Gastrocnemius medialis (tissue), 4 donors: ENCODE data around the gene TSC2. TPM values are rescaled to one million over a fixed set of nuclear protein-coding genes. Genes with fewer than 3 reads are reported as not detected.

ENCODE experiments used
- ATAC-seq, 2 donors: fragments of 150-250 bp; one replicate each; pipeline ENCODE4 v1.9.1; 2016
- DNase-seq, 2 donors: peaks; one replicate each; pipeline ENCODE4 v3.0.0-alpha.2; 2019
- H3K27ac ChIP-seq, 4 donors: fragments of 200-600 bp; sonication (generic); 1 replicate in 1 of 4; 2 replicates in 3 of 4; pipeline ENCODE4 v1.5.1; 2016 to 2018; ENCODE audit warnings: mild to moderate bottlenecking in 2 of 4, moderate library complexity in 1 of 4
- H3K27me3 ChIP-seq, 3 donors: fragments of 200-600 bp; sonication (generic) in 2 of 3; 1 replicate in 1 of 3; 2 replicates in 2 of 3; pipeline versions ENCODE4 v1.5.1 to v1.6.0; 2016 to 2019; ENCODE audit warnings: mild to moderate bottlenecking in 1 of 3, moderate library complexity in 1 of 3
- H3K36me3 ChIP-seq, 2 donors: fragments of 200-600 bp; sonication (generic) in 1 of 2; one replicate each; pipeline ENCODE4 v1.5.1; 2017 to 2018
- H3K4me1 ChIP-seq, 2 donors: fragments of 200-600 bp; sonication (generic) in 1 of 2; one replicate each; pipeline ENCODE4 v1.5.1; 2016 to 2017; ENCODE audit warnings: mild to moderate bottlenecking in 2 of 2
- H3K4me3 ChIP-seq, 4 donors: fragments of 200-600 bp; sonication (generic) in 3 of 4; 1 replicate in 1 of 4; 2 replicates in 3 of 4; pipeline ENCODE4 v1.5.1; 2016 to 2019; ENCODE audit warnings: mild to moderate bottlenecking in 2 of 4
- H3K9me3 ChIP-seq, 3 donors: fragments of 200-600 bp; sonication (generic) in 2 of 3; 1 replicate in 1 of 3; 2 replicates in 2 of 3; pipeline ENCODE4 v1.5.1; 2016 to 2019
- POLR2A ChIP-seq, 2 donors: fragments of 450-650 bp; IDR thresholded peaks; one replicate each; pipeline ENCODE4 v1.6.1; 2017; ENCODE audit warnings: antibody characterized with exemption in 2 of 2, mild to moderate bottlenecking in 2 of 2, moderate library complexity in 2 of 2
- in situ Hi-C, 4 donors: fragments of 200-750 bp; cut with MboI; loops; one replicate each; pipeline versions ENCODE4 v1.15.0 to v1.8.0; 2017; ENCODE audit warnings: low sequenced_read_pairs in 4 of 4
- intact Hi-C: fragments of 100-400 bp; cut with DNase I; formaldehyde crosslinking; loops from one replicate; pipeline ENCODE4 v1.15.1; 2023; ENCODE audit warnings: low total_unique reads
- total RNA-seq, 4 donors: library from RNA; depleted of rRNA; stranded (reverse); fragments of >200 nt; gene quantifications; one replicate each; pipeline versions ENCODE4 v1.1.0 to v1.2.3, GENCODE V29; 2016
- TF ChIP-seq, protein P1 (sequence below), 5 experiments: fragments of 450-650 bp in 3 of 5; fragments of 200-600 bp in 2 of 5; sonication (generic) in 2 of 5; IDR thresholded peaks in 4 of 5; conservative IDR thresholded peaks in 1 of 5; 1 replicate in 4 of 5; 2 replicates in 1 of 5; pipeline ENCODE4 v1.5.1; 2016 to 2019; ENCODE audit warnings: antibody characterized with exemption in 5 of 5, mild to moderate bottlenecking in 3 of 5, moderate library complexity in 3 of 5

TSC2 gene
- total RNA-seq, 4 donors from 2014 or later = 44.5 to 62.7 (median 53.8) TPM

GRCh38 chr16:2082171-2082982 lies 34.6 kb downstream of the TSC2 start:
- H3K4me3 ChIP-seq = no peak overlapping the region
- intact Hi-C loops = no loop called here
- in situ Hi-C loops = no loop called here

DNA sequence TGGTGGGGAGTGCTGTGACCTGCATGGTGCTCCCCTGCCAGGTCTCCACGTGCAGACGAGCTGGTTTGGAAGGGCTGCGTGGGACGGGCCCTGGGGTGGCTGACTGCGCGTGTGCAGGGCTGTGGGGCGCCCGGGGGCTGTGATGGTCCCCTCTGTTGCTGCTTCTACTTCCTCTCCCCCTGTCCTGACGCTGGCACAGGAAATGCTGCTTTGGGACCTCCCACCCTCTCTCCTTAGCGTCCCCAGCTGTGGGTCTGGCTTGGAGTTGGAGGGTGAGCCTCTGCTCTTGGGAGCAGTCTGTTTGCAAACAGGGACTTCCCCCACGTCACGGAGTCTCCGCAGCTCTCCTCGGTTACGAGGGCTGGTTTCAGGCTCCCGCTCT lies 35.2 kb downstream of the TSC2 start:
- no peak overlapping the region for H3K27ac ChIP-seq

More at GRCh38 chr16:2082171-2082982, 34.6 kb downstream of the TSC2 start:
- no peak for TF ChIP-seq POLR2A (IDR thresholded peaks at IDR 0.05)
- TF ChIP-seq, protein P1, sequence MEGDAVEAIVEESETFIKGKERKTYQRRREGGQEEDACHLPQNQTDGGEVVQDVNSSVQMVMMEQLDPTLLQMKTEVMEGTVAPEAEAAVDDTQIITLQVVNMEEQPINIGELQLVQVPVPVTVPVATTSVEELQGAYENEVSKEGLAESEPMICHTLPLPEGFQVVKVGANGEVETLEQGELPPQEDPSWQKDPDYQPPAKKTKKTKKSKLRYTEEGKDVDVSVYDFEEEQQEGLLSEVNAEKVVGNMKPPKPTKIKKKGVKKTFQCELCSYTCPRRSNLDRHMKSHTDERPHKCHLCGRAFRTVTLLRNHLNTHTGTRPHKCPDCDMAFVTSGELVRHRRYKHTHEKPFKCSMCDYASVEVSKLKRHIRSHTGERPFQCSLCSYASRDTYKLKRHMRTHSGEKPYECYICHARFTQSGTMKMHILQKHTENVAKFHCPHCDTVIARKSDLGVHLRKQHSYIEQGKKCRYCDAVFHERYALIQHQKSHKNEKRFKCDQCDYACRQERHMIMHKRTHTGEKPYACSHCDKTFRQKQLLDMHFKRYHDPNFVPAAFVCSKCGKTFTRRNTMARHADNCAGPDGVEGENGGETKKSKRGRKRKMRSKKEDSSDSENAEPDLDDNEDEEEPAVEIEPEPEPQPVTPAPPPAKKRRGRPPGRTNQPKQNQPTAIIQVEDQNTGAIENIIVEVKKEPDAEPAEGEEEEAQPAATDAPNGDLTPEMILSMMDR (IDR thresholded peaks at IDR 0.05 in 4 of 5, conservative IDR thresholded peaks at IDR 0.05 in 1 of 5) = no peak
- Histone ChIP-seq H3K36me3 (peaks cover 0 to 81% of the 10 kb centered on the region in 2 donors), H3K9me3 (no peaks in the 10 kb centered on the region), H3K4me1 (no peaks in the 10 kb centered on the region), H3K27ac (no peak overlapping the region), H3K27me3 (no peaks in the 10 kb centered on the region)
- DNase-seq (no peak), ATAC-seq (peak in 1 of 2 donors; percentile 15)

GRCh38 chr16:2083409-2083808 lies 35.6 kb downstream of the TSC2 start:
- Histone ChIP-seq H3K27me3 (no peaks in the 10 kb centered on the region), H3K4me1 (no peaks in the 10 kb centered on the region), H3K9me3 (no peaks in the 10 kb centered on the region), H3K36me3 (peaks cover 0 to 83% of the 10 kb centered on the region in 2 donors), H3K27ac (no peak overlapping the region), H3K4me3 (no peak overlapping the region)
- no peak for ATAC-seq
- in situ Hi-C loops = no loop called here
- intact Hi-C loops = no loop called here
- no peak for DNase-seq
- TF ChIP-seq POLR2A (IDR thresholded peaks at IDR 0.05) = no peak
- TF ChIP-seq, protein P1 (IDR thresholded peaks at IDR 0.05 in 4 of 5, conservative IDR thresholded peaks at IDR 0.05 in 1 of 5) = no peak

More for the DNA sequence above, 35.2 kb downstream of the TSC2 start:
- no peak for TF ChIP-seq POLR2A (IDR thresholded peaks at IDR 0.05)
- TF ChIP-seq, protein P1 (IDR thresholded peaks at IDR 0.05 in 4 of 5, conservative IDR thresholded peaks at IDR 0.05 in 1 of 5) = no peak
- Histone ChIP-seq H3K9me3 (no peaks in the 10 kb centered on the region), H3K4me3 (no peak overlapping the region), H3K4me1 (no peaks in the 10 kb centered on the region), H3K27me3 (no peaks in the 10 kb centered on the region), H3K36me3 (peaks cover 0 to 81% of the 10 kb centered on the region in 2 donors)
- intact Hi-C loops (no loop called here), in situ Hi-C loops (no loop called here)
- no peak for ATAC-seq
- no peak for DNase-seq

GRCh38 chr16:2083876-2084780 lies 36.3 kb downstream of the TSC2 start:
- no peak for ATAC-seq
- TF ChIP-seq, protein P1 (IDR thresholded peaks at IDR 0.05 in 4 of 5, conservative IDR thresholded peaks at IDR 0.05 in 1 of 5) = no peak
- TF ChIP-seq POLR2A (IDR thresholded peaks at IDR 0.05) = no peak
- Histone ChIP-seq H3K27ac (no peak overlapping the region), H3K4me1 (no peaks in the 10 kb centered on the region), H3K4me3 (no peak overlapping the region), H3K36me3 (peaks cover 0 to 83% of the 10 kb centered on the region in 2 donors), H3K9me3 (no peaks in the 10 kb centered on the region), H3K27me3 (no peaks in the 10 kb centered on the region)
- in situ Hi-C loops = no loop called here
- no peak for DNase-seq
- intact Hi-C loops = no loop called here
